IMR-90 (cell line): Measurements from ENCODE around the gene MAB21L3. TPM values are rescaled to one million over a fixed set of nuclear protein-coding genes. Genes with fewer than 3 reads are reported as not detected.

ENCODE experiments used
- ATAC-seq: fragments of 200-7000 bp; cut with Tn5 transposase; 2 replicates; pipeline ENCODE4 v1.9.1; 2020; ENCODE audit warnings: low read depth, mild to moderate bottlenecking, moderate library complexity
- BruUV-seq: library from RNA; stranded (reverse); fragments of 400-500 nt; replicated peaks from 2 replicates; lab custom pipeline; 2021; lab: Mats Ljungman, UMichigan
- CTCF ChIA-PET: fragments of 300-600 bp; formaldehyde crosslinking; extraction: SDS; loops from one replicate; lab custom pipeline; 2021; ENCODE audit warnings: antibody characterized with exemption; lab: Yijun Ruan, JAX
- POLR2A ChIA-PET: fragments of 300-600 bp; sonication (Branson Sonifier 250); formaldehyde crosslinking; loops from one replicate; lab custom pipeline; 2022; ENCODE audit warnings: antibody characterized with exemption; ENCODE audit not compliant: unreplicated experiment; lab: Charles Lee
- DNase-seq: peaks from one replicate; pipeline ENCODE4 v3.0.0; 2013
- H2AFZ ChIP-seq: replicated peaks from 2 replicates; pipeline ENCODE3; 2013; ENCODE audit warnings: low read length, mild to moderate bottlenecking; ENCODE audit not compliant: poor library complexity
- H2AK5ac ChIP-seq: 2 replicates; pipeline ENCODE4 v1.6.1; 2013; ENCODE audit warnings: low read depth, low read length, inconsistent platforms
- H2AK9ac ChIP-seq: replicated peaks from 2 replicates; pipeline ENCODE3; 2013; ENCODE audit warnings: mild to moderate bottlenecking, low read depth, low read length, moderate library complexity; ENCODE audit not compliant: poor library complexity
- H2BK120ac ChIP-seq: 2 replicates; pipeline ENCODE4 v1.6.1; 2013; ENCODE audit warnings: low read depth, low read length, inconsistent platforms
- H2BK15ac ChIP-seq: 3 replicates; pipeline ENCODE4 v1.6.1; 2013; ENCODE audit warnings: low read depth, low read length, inconsistent platforms
- H2BK20ac ChIP-seq: 2 replicates; pipeline ENCODE4 v1.6.1; 2013; ENCODE audit warnings: low read depth, mild to moderate bottlenecking, inconsistent platforms, low read length, moderate library complexity
- H2BK5ac ChIP-seq: 2 replicates; pipeline ENCODE4 v1.6.1; 2013; ENCODE audit warnings: mild to moderate bottlenecking, low read depth, low read length, inconsistent platforms; ENCODE audit not compliant: poor library complexity, severe bottlenecking
- H3K14ac ChIP-seq: replicated peaks from 2 replicates; pipeline ENCODE4 v1.6.1; 2013; ENCODE audit warnings: low read depth, low read length, inconsistent platforms
- H3K18ac ChIP-seq: 2 replicates; pipeline ENCODE4 v1.6.1; 2013; ENCODE audit warnings: low read depth, low read length, control low read depth
- H3K23ac ChIP-seq: 2 replicates; pipeline ENCODE4 v1.6.1; 2013; ENCODE audit warnings: low read depth, low read length, inconsistent platforms
- H3K27ac ChIP-seq: 2 replicates; pipeline ENCODE4 v1.5.1; 2013; ENCODE audit warnings: mild to moderate bottlenecking, control low read depth, low read length; ENCODE audit not compliant: insufficient read depth
- H3K27me3 ChIP-seq: 2 replicates; pipeline ENCODE4 v1.6.1; 2013; ENCODE audit warnings: low read length; ENCODE audit not compliant: control insufficient read depth, insufficient read depth
- H3K36me3 ChIP-seq: 2 replicates; pipeline ENCODE4 v1.6.1; 2013; ENCODE audit warnings: low read length, mixed read lengths; ENCODE audit not compliant: control insufficient read depth, insufficient read depth
- H3K4ac ChIP-seq: 2 replicates; pipeline ENCODE4 v1.6.1; 2013; ENCODE audit warnings: low read depth, low read length, inconsistent platforms
- H3K4me1 ChIP-seq: 2 replicates; pipeline ENCODE4 v1.6.1; 2013; ENCODE audit warnings: low read length, mixed read lengths; ENCODE audit not compliant: control insufficient read depth, insufficient read depth
- H3K4me2 ChIP-seq: 2 replicates; pipeline ENCODE4 v1.6.1; 2013; ENCODE audit warnings: low read depth, mild to moderate bottlenecking, control low read depth, low read length, moderate library complexity
- H3K4me3 ChIP-seq: 2 replicates; pipeline ENCODE4 v1.5.1; 2013; ENCODE audit warnings: low read depth, mild to moderate bottlenecking, control low read depth, low read length, moderate library complexity; ENCODE audit not compliant: insufficient read depth
- H3K56ac ChIP-seq: 2 replicates; pipeline ENCODE4 v1.6.1; 2013; ENCODE audit warnings: low read length, inconsistent platforms; ENCODE audit not compliant: insufficient read depth; ENCODE audit errors: extremely low read depth
- H3K79me1 ChIP-seq, 2 experiments: 2 replicates each; pipeline ENCODE4 v1.6.1; 2013; ENCODE audit warnings: low read length in 2 of 2, inconsistent platforms in 1 of 2, low read depth in 1 of 2
- H3K9ac ChIP-seq: 2 replicates; pipeline ENCODE4 v1.6.1; 2013; ENCODE audit warnings: low read depth, low read length, control low read depth
- H3K9me1 ChIP-seq: 2 replicates; pipeline ENCODE4 v1.6.1; 2013; ENCODE audit warnings: low read length, inconsistent platforms; ENCODE audit not compliant: insufficient read depth
- H3K9me3 ChIP-seq: 2 replicates; pipeline ENCODE4 v1.6.1; 2013; ENCODE audit warnings: low read length; ENCODE audit not compliant: control insufficient read depth, insufficient read depth
- H4K20me1 ChIP-seq: 2 replicates; pipeline ENCODE4 v1.6.1; 2013; ENCODE audit warnings: low read length, inconsistent platforms; ENCODE audit not compliant: insufficient read depth
- H4K5ac ChIP-seq: 2 replicates; pipeline ENCODE4 v1.6.1; 2013; ENCODE audit warnings: mild to moderate bottlenecking, low read depth, low read length, control low read depth
- H4K8ac ChIP-seq, 2 experiments: 2 replicates each; pipeline ENCODE4 v1.6.1; 2013; ENCODE audit warnings: low read depth in 2 of 2, low read length in 2 of 2, control low read depth in 1 of 2, inconsistent platforms in 1 of 2
- H4K91ac ChIP-seq: 2 replicates; pipeline ENCODE4 v1.6.1; 2013; ENCODE audit warnings: low read depth, low read length, inconsistent platforms; ENCODE audit not compliant: insufficient read depth
- BHLHE40 ChIP-seq: fragments of 150-350 bp; IDR thresholded peaks from 2 replicates; pipeline ENCODE4 v1.6.1; 2016; ENCODE audit warnings: mild to moderate bottlenecking, low read depth, low read length
- CEBPB ChIP-seq: IDR thresholded peaks from 2 replicates; pipeline ENCODE4 v1.6.1; 2012; ENCODE audit warnings: low read depth, low read length, improper control_type of control experiment
- CHD1 ChIP-seq: IDR thresholded peaks from 2 replicates; pipeline ENCODE4 v1.6.1; 2012; ENCODE audit warnings: low read depth, low read length, improper control_type of control experiment
- ELK1 ChIP-seq: fragments of 150-350 bp; IDR thresholded peaks from 2 replicates; pipeline ENCODE4 v1.6.1; 2016; ENCODE audit warnings: low read depth, mild to moderate bottlenecking, low read length, moderate library complexity, borderline replicate concordance
- FOS ChIP-seq: fragments of 150-350 bp; IDR thresholded peaks from 2 replicates; pipeline ENCODE4 v1.6.1; 2016; ENCODE audit warnings: low read depth, low read length
- MAFK ChIP-seq: IDR thresholded peaks from 2 replicates; pipeline ENCODE4 v1.6.1; 2012; ENCODE audit warnings: low read depth, low read length, improper control_type of control experiment
- MAZ ChIP-seq: IDR thresholded peaks from 2 replicates; pipeline ENCODE4 v1.6.1; 2012; ENCODE audit warnings: low read depth, mild to moderate bottlenecking, low read length, improper control_type of control experiment, moderate library complexity, borderline replicate concordance
- MXI1 ChIP-seq: IDR thresholded peaks from 2 replicates; pipeline ENCODE4 v1.6.1; 2012; ENCODE audit warnings: low read depth, mild to moderate bottlenecking, low read length, moderate library complexity, borderline replicate concordance
- NFE2L2 ChIP-seq: fragments of 150-350 bp; IDR thresholded peaks from 2 replicates; pipeline ENCODE4 v1.6.1; 2016; ENCODE audit warnings: low read depth, mild to moderate bottlenecking, low read length
- POLR2A ChIP-seq: IDR thresholded peaks from 2 replicates; pipeline ENCODE4 v1.6.1; 2012; ENCODE audit warnings: mild to moderate bottlenecking, low read depth, low read length
- RAD21 ChIP-seq: IDR thresholded peaks from 2 replicates; pipeline ENCODE4 v1.6.1; 2012; ENCODE audit warnings: low read length, improper control_type of control experiment
- RCOR1 ChIP-seq: IDR thresholded peaks from 2 replicates; pipeline ENCODE4 v1.6.1; 2012; ENCODE audit warnings: mild to moderate bottlenecking, low read length, improper control_type of control experiment; ENCODE audit not compliant: insufficient replicate concordance
- RFX5 ChIP-seq: IDR thresholded peaks from 2 replicates; pipeline ENCODE4 v1.8.0; 2012; ENCODE audit warnings: low read depth, mild to moderate bottlenecking, low read length, moderate library complexity
- SMC3 ChIP-seq: fragments of 150-350 bp; IDR thresholded peaks from 2 replicates; pipeline ENCODE4 v1.6.1; 2016; ENCODE audit warnings: low read depth, mild to moderate bottlenecking, antibody characterized with exemption, low read length, moderate library complexity
- USF2 ChIP-seq: fragments of 150-350 bp; IDR thresholded peaks from 2 replicates; pipeline ENCODE4 v1.6.1; 2017; ENCODE audit warnings: mild to moderate bottlenecking, antibody characterized with exemption, low read length, low read depth
- WGBS, 2 experiments: methylation state at CpG; one replicate each; pipeline versions ENCODE4 v1.1.5 to v1.1.7; 2013; ENCODE audit warnings: missing lambda C conversion rate in 2 of 2; ENCODE audit not compliant: insufficient read length in 1 of 2; ENCODE audit errors: extremely low coverage in 2 of 2; 5-methylcytosine and 5-hydroxymethylcytosine counted together
- dilution Hi-C: fragments of 300-500 bp; cut with HindIII; formaldehyde crosslinking; loops from one replicate; pipeline ENCODE4 v1.14.3; 2018; ENCODE audit warnings: low sequenced_read_pairs; ENCODE audit not compliant: unreplicated experiment
- in situ Hi-C: fragments of 300-500 bp; cut with MboI; formaldehyde crosslinking; loops from 3 replicates; pipeline ENCODE4 v1.14.3; 2019; ENCODE audit warnings: low sequenced_read_pairs, inconsistent platforms, mixed read lengths
- intact Hi-C: fragments of 100-400 bp; cut with micrococcal nuclease; formaldehyde crosslinking; loops from 2 replicates; pipeline ENCODE4 v1.10.0; 2022
- polyA plus RNA-seq, 3 experiments: library from polyadenylated mRNA; depleted of rRNA; stranded (reverse); fragments of >200 nt; gene quantifications; 2 replicates each; pipeline ENCODE4 v1.2.3, GENCODE V29; 2012; ENCODE audit warnings: low replicate concordance in 1 of 3
- total RNA-seq: library from RNA; depleted of rRNA; stranded (reverse); fragments of >200 nt; gene quantifications from 2 replicates; pipeline ENCODE4 v1.2.3, GENCODE V29; 2012

The MAB21L3 gene
- total and polyA plus RNA-seq, 2 of the 4 experiments (the other 2 are of a cell fraction) = not detected

- Histone ChIP-seq H2AK5ac (no peak overlapping the region), H4K20me1 (no peaks in the 10 kb centered on the region), H2AK9ac (no peak overlapping the region), H2BK5ac (no peak overlapping the region), H3K23ac (no peak overlapping the region), H3K4me2 (no peak overlapping the region), H2AFZ (no peak overlapping the region), H3K27ac (no peak overlapping the region), H3K9ac (no peak overlapping the region), H3K56ac (no peak overlapping the region), H3K27me3 (no peaks in the 10 kb centered on the region; the same call in 1 of the 2 replicates), H2BK20ac (no peak overlapping the region), H2BK120ac (no peak overlapping the region), H3K4me1 (no peaks in the 10 kb centered on the region), H2BK15ac (no peak overlapping the region), H4K91ac (no peak overlapping the region), H4K5ac (no peak overlapping the region), H3K18ac (no peak overlapping the region), H3K36me3 (no peaks in the 10 kb centered on the region), H3K9me1 (no peaks in the 10 kb centered on the region), H3K79me1 (no peaks in the 10 kb centered on the region), H4K8ac (no peak overlapping the region), H3K14ac (no peak overlapping the region), H3K4ac (no peak overlapping the region), H3K4me3 (no peak overlapping the region), H3K9me3 (no peaks in the 10 kb centered on the region)
- CTCF ChIA-PET = no interaction called here
- no TSS peak for BruUV-seq
- no peak for DNase-seq
- TF ChIP-seq SMC3 (no peak), BHLHE40 (no peak), MAFK (no peak), POLR2A (no peak), CHD1 (no peak), ELK1 (no peak), RFX5 (no peak), RCOR1 (no peak), FOS (no peak), RAD21 (no peak), USF2 (no peak), NFE2L2 (no peak), CEBPB (no peak), MXI1 (no peak), MAZ (no peak)
- dilution Hi-C loops (no loop called here), in situ Hi-C loops (no loop called here), intact Hi-C loops (no loop called here)
- POLR2A ChIA-PET = no interaction called here
- no peak for ATAC-seq
- no CpG with 5 or more reads among the region's 1 CpG for WGBS, 2 experiments
These were observed 13.6 kb upstream of the MAB21L3 start for GRCh38 chr1:116097626-116098025.
